Measurements from ENCODE around the gene HOXD4.

The HOXD4 gene

GRCh38 chr2:176117823-176118371 lies 33.5 kb upstream of the HOXD4 start:
- Histone ChIP-seq H3K27me3 (ENCODE audit: control insufficient read depth, insufficient read depth, low read length) (peaks cover 24% of the 10 kb centered on the region), H3K4me1 (ENCODE audit: control insufficient read depth, insufficient read depth, low read length) (no peaks in the 10 kb centered on the region), H3K4me3 (ENCODE audit: low read length) (no peak overlapping the region), H3K27ac (ENCODE audit: low read depth, low read length) (no peak overlapping the region), H3K9ac (ENCODE audit: low read length) (no peak overlapping the region), H3K36me3 (ENCODE audit: control insufficient read depth, insufficient read depth, low read length) (no peaks in the 10 kb centered on the region)

- Histone ChIP-seq H3K27me3 (ENCODE audit: control insufficient read depth, insufficient read depth, low read length) (peaks cover 29% of the 10 kb centered on the region), H3K4me1 (ENCODE audit: control insufficient read depth, insufficient read depth, low read length) (no peaks in the 10 kb centered on the region), H3K36me3 (ENCODE audit: control insufficient read depth, insufficient read depth, low read length) (no peaks in the 10 kb centered on the region), H3K9ac (ENCODE audit: low read length) (no peak overlapping the region), H3K27ac (ENCODE audit: low read depth, low read length) (no peak overlapping the region), H3K4me3 (ENCODE audit: low read length) (no peak overlapping the region)
Measured at GRCh38 chr2:176118601-176119339, 32.6 kb upstream of the HOXD4 start.

- Histone ChIP-seq H3K4me3 (ENCODE audit: low read length) (no peak overlapping the region), H3K36me3 (ENCODE audit: control insufficient read depth, insufficient read depth, low read length) (no peaks in the 10 kb centered on the region), H3K27ac (ENCODE audit: low read depth, low read length) (no peak overlapping the region), H3K27me3 (ENCODE audit: control insufficient read depth, insufficient read depth, low read length) (peaks cover 28% of the 10 kb centered on the region), H3K4me1 (ENCODE audit: control insufficient read depth, insufficient read depth, low read length) (no peaks in the 10 kb centered on the region), H3K9ac (ENCODE audit: low read length) (no peak overlapping the region)
Measured at GRCh38 chr2:176120364-176121189, 30.8 kb upstream of the HOXD4 start.

GRCh38 chr2:176121190-176122051 lies 29.9 kb upstream of the HOXD4 start:
- no peak overlapping the region for H3K9ac ChIP-seq (ENCODE audit: low read length)
- H3K4me3 ChIP-seq (ENCODE audit: low read length), result peak overlapping the region; percentile 75
- H3K4me1 ChIP-seq (ENCODE audit: control insufficient read depth, insufficient read depth, low read length), result no peaks in the 10 kb centered on the region
- H3K36me3 ChIP-seq (ENCODE audit: control insufficient read depth, insufficient read depth, low read length), result no peaks in the 10 kb centered on the region
- peaks cover 28% of the 10 kb centered on the region for H3K27me3 ChIP-seq (ENCODE audit: control insufficient read depth, insufficient read depth, low read length)
- no peak overlapping the region for H3K27ac ChIP-seq (ENCODE audit: low read depth, low read length)

- peaks cover 21% of the 10 kb centered on the region for H3K27me3 ChIP-seq (ENCODE audit: control insufficient read depth, insufficient read depth, low read length)
- no peaks in the 10 kb centered on the region for H3K36me3 ChIP-seq (ENCODE audit: control insufficient read depth, insufficient read depth, low read length)
- no peaks in the 10 kb centered on the region for H3K4me1 ChIP-seq (ENCODE audit: control insufficient read depth, insufficient read depth, low read length)
- H3K9ac ChIP-seq (ENCODE audit: low read length), result no peak overlapping the region
- H3K27ac ChIP-seq (ENCODE audit: low read depth, low read length), result peak overlapping the region; percentile 75
- peak overlapping the region; percentile 75 for H3K4me3 ChIP-seq (ENCODE audit: low read length)
Measured at GRCh38 chr2:176122052-176122682, 29.2 kb upstream of the HOXD4 start.

- no peaks in the 10 kb centered on the region for H3K36me3 ChIP-seq (ENCODE audit: control insufficient read depth, insufficient read depth, low read length)
- H3K4me1 ChIP-seq (ENCODE audit: control insufficient read depth, insufficient read depth, low read length), result no peaks in the 10 kb centered on the region
- H3K4me3 ChIP-seq (ENCODE audit: low read length), result peak within 1 kb of the TSS; percentile 75
- peaks cover 17% of the 10 kb centered on the region for H3K27me3 ChIP-seq (ENCODE audit: control insufficient read depth, insufficient read depth, low read length)
- H3K9ac ChIP-seq (ENCODE audit: low read length), result no peak within 1 kb of the TSS
- H3K27ac ChIP-seq (ENCODE audit: low read depth, low read length), result peak within 1 kb of the TSS; percentile 75
Measured at GRCh38 chr2:176122683-176123410, 28.5 kb upstream of the HOXD4 start, which contains the start of gene HOXD9. TSS of gene HOXD9 (plus strand) at chr2:176122719. CDS start at chr2:176122769, 50 bp downstream.

GRCh38 chr2:176123411-176124109 lies 27.8 kb upstream of the HOXD4 start:
- H3K9ac ChIP-seq (ENCODE audit: low read length), result no peak overlapping the region
- H3K36me3 ChIP-seq (ENCODE audit: control insufficient read depth, insufficient read depth, low read length), result no peaks in the 10 kb centered on the region
- H3K27me3 ChIP-seq (ENCODE audit: control insufficient read depth, insufficient read depth, low read length), result peaks cover 12% of the 10 kb centered on the region
- H3K27ac ChIP-seq (ENCODE audit: low read depth, low read length), result peak overlapping the region; percentile 75
- H3K4me1 ChIP-seq (ENCODE audit: control insufficient read depth, insufficient read depth, low read length), result no peaks in the 10 kb centered on the region
- peak overlapping the region; percentile 75 for H3K4me3 ChIP-seq (ENCODE audit: low read length)

- H3K4me1 ChIP-seq (ENCODE audit: control insufficient read depth, insufficient read depth, low read length), result no peaks in the 10 kb centered on the region
- no peaks in the 10 kb centered on the region for H3K36me3 ChIP-seq (ENCODE audit: control insufficient read depth, insufficient read depth, low read length)
- H3K4me3 ChIP-seq (ENCODE audit: low read length), result peak overlapping the region; percentile 75
- H3K27ac ChIP-seq (ENCODE audit: low read depth, low read length), result no peak overlapping the region
- H3K9ac ChIP-seq (ENCODE audit: low read length), result no peak overlapping the region
- H3K27me3 ChIP-seq (ENCODE audit: control insufficient read depth, insufficient read depth, low read length), result peaks cover 17% of the 10 kb centered on the region
Measured at GRCh38 chr2:176124110-176124946, 27.0 kb upstream of the HOXD4 start.

GRCh38 chr2:176124947-176125771 lies 26.2 kb upstream of the HOXD4 start:
- H3K27me3 ChIP-seq (ENCODE audit: control insufficient read depth, insufficient read depth, low read length), result peaks cover 17% of the 10 kb centered on the region
- H3K4me1 ChIP-seq (ENCODE audit: control insufficient read depth, insufficient read depth, low read length), result no peaks in the 10 kb centered on the region
- no peak overlapping the region for H3K27ac ChIP-seq (ENCODE audit: low read depth, low read length)
- no peaks in the 10 kb centered on the region for H3K36me3 ChIP-seq (ENCODE audit: control insufficient read depth, insufficient read depth, low read length)
- no peak overlapping the region for H3K9ac ChIP-seq (ENCODE audit: low read length)
- no peak overlapping the region for H3K4me3 ChIP-seq (ENCODE audit: low read length)

GRCh38 chr2:176125772-176126054 lies 25.6 kb upstream of the HOXD4 start:
- no peaks in the 10 kb centered on the region for H3K4me1 ChIP-seq (ENCODE audit: control insufficient read depth, insufficient read depth, low read length)
- H3K9ac ChIP-seq (ENCODE audit: low read length), result no peak overlapping the region
- H3K27me3 ChIP-seq (ENCODE audit: control insufficient read depth, insufficient read depth, low read length), result peaks cover 14% of the 10 kb centered on the region
- H3K36me3 ChIP-seq (ENCODE audit: control insufficient read depth, insufficient read depth, low read length), result no peaks in the 10 kb centered on the region
- H3K27ac ChIP-seq (ENCODE audit: low read depth, low read length), result no peak overlapping the region
- H3K4me3 ChIP-seq (ENCODE audit: low read length), result no peak overlapping the region
